Esophagus squamous epithelium (tissue), 4 donors: ENCODE measurements around the gene FOXF1.

ENCODE experiments used
- POLR2A ChIP-seq, 4 donors: fragments of 450-650 bp; IDR thresholded peaks; one replicate each; pipeline ENCODE4 v1.6.1; 2017; ENCODE audit warnings: antibody characterized with exemption in 4 of 4, mild to moderate bottlenecking in 4 of 4, moderate library complexity in 3 of 4
- TF ChIP-seq, protein P1 (sequence below), 6 experiments: fragments of 450-650 bp in 4 of 6; fragments of 200-600 bp in 2 of 6; sonication (generic) in 2 of 6; IDR thresholded peaks; one replicate each; pipeline ENCODE4 v1.5.1; 2016 to 2019; ENCODE audit warnings: antibody characterized with exemption in 6 of 6, mild to moderate bottlenecking in 4 of 6, moderate library complexity in 4 of 6

DNA sequence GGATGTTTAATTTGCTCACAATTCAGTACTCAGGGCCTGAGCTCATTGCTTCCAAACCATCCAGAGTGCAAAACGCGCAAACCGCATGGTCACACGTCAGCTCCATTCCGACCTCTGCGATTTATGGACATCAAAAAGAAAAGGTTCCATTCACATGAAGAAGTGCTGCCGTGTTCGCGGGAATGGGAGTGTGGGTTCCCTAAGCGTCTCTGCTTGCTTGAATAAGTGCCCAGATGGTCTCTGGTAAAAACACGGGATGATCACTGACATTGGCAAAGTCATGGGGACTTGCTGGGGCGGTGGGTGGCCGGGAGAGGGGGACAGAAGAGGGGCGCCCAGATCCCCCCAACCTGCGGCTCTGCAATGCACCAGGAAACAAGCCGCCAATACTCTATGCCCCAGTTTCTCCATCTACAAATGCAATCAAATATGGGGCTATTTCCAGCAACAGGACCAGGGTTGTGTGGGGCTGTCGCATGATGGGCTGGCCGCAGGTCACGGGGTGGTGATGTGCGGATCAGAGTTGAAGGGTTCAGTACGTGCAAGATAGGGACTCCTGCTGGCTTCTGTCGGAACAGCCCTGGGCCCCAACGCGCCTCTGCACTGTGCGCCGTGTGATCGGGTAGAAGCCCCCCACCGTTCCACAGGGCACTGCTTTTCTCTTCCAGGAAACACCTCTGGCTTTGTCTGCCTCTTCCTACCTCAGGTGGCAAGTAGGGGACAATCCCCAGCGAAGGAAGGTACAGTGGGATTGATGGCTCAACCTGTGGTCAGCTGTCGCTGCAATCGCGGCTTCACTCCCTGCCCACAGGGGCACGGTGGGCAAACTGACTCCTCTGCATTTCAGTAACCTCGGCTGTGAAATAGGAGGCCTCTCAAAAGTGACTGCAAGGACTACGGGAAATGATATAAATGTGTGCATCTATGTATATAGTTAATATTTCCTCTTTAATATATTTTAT lies 11.2 kb downstream of the FOXF1 start:
- no peak for TF ChIP-seq POLR2A (IDR thresholded peaks at IDR 0.05)
- TF ChIP-seq, protein P1, sequence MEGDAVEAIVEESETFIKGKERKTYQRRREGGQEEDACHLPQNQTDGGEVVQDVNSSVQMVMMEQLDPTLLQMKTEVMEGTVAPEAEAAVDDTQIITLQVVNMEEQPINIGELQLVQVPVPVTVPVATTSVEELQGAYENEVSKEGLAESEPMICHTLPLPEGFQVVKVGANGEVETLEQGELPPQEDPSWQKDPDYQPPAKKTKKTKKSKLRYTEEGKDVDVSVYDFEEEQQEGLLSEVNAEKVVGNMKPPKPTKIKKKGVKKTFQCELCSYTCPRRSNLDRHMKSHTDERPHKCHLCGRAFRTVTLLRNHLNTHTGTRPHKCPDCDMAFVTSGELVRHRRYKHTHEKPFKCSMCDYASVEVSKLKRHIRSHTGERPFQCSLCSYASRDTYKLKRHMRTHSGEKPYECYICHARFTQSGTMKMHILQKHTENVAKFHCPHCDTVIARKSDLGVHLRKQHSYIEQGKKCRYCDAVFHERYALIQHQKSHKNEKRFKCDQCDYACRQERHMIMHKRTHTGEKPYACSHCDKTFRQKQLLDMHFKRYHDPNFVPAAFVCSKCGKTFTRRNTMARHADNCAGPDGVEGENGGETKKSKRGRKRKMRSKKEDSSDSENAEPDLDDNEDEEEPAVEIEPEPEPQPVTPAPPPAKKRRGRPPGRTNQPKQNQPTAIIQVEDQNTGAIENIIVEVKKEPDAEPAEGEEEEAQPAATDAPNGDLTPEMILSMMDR (IDR thresholded peaks at IDR 0.05) = no peak
